ENCODE results near the gene P2RY2.

GRCh38 chr11:73270855-73271477, 52.9 kb downstream of the P2RY2 start:
- TF ChIP-seq ATF3 (IDR thresholded peaks at IDR 0.05) (no peak), CTCF (IDR thresholded peaks at IDR 0.05; ENCODE audit: low read depth, low read length, missing input control) (no peak), SP1 (IDR thresholded peaks at IDR 0.05) (no peak), REST (IDR thresholded peaks at IDR 0.05) (no peak), RXRA (IDR thresholded peaks at IDR 0.05) (no peak), FOXA2 (IDR thresholded peaks at IDR 0.05) (no peak), ZBTB33 (IDR thresholded peaks at IDR 0.05) (no peak), RAD21 (IDR thresholded peaks at IDR 0.05) (no peak), MAX (IDR thresholded peaks at IDR 0.05) (no peak), FOXA1 (IDR thresholded peaks at IDR 0.05) (no peak), YY1 (IDR thresholded peaks at IDR 0.05) (no peak), NR2F2 (IDR thresholded peaks at IDR 0.05) (no peak), EGR1 (IDR thresholded peaks at IDR 0.05; ENCODE audit: low read depth in 2 of 2) (no peak), GABPA (IDR thresholded peaks at IDR 0.05 in 1 of 2, conservative IDR thresholded peaks at IDR 0.05 in 1 of 2) (no peak)

Data from liver (tissue), 3 donors.